HG03159 (cell line): ENCODE data around the gene KRT14.

ENCODE experiments used
- ATAC-seq: cut with Tn5 transposase; IDR thresholded peaks from one replicate; pipeline ENCODE4 v1.9.1; 2021; ENCODE audit warnings: mild to moderate bottlenecking, moderate library complexity; ENCODE audit not compliant: unreplicated experiment

Gene KRT14

GRCh38 chr17:41533613-41534012, 53.1 kb downstream of the KRT14 start:
- ATAC-seq, result no peak

GRCh38 chr17:41532947-41533570, 53.6 kb downstream of the KRT14 start:
- no peak for ATAC-seq
